Measurements from ENCODE around the gene EMD. TPM values are rescaled to one million over a fixed set of nuclear protein-coding genes. Genes with fewer than 3 reads are reported as not detected.

The EMD gene
- total RNA-seq, 2 donors from 2014 or later = 43.8 to 74.2 TPM

- peak overlapping the region in 1 of 2 donors; percentile 28 for H3K27ac ChIP-seq
- H3K4me1 ChIP-seq (ENCODE audit: control insufficient read depth in 1 of 2, low read depth in 2 of 2) = peaks cover 4 to 73% of the 10 kb centered on the region in 2 donors
- no peaks in the 10 kb centered on the region for H3K27me3 ChIP-seq (replicated peaks; ENCODE audit: insufficient read depth)
- peaks cover 88% of the 10 kb centered on the region for H3K36me3 ChIP-seq
- no peak for TF ChIP-seq CTCF (IDR thresholded peaks at IDR 0.05)
- no peaks in the 10 kb centered on the region for H3K9me3 ChIP-seq
- DNase-seq (ENCODE audit: low spot score) (no peak), ATAC-seq (ENCODE audit: insufficient number of reproducible peaks, low FRiP score, low read depth) (no peak)
- no peak overlapping the region for H3K4me3 ChIP-seq
Measured at GRCh38 chrX:154362085-154362742, 16.9 kb upstream of the EMD start.

GRCh38 chrX:154363706-154364439 is 15.2 kb upstream of the EMD start:
- ATAC-seq (ENCODE audit: insufficient number of reproducible peaks, low FRiP score, low read depth) = no peak
- H3K4me3 ChIP-seq = no peak overlapping the region

GRCh38 chrX:154365052-154365600 is 14.0 kb upstream of the EMD start:
- Histone ChIP-seq H3K4me1 (ENCODE audit: control insufficient read depth in 1 of 2, low read depth in 2 of 2) (peaks cover 11 to 61% of the 10 kb centered on the region in 2 donors), H3K36me3 (peaks cover 73% of the 10 kb centered on the region), H3K27ac (peak overlapping the region; percentile 92 to 97)

More at GRCh38 chrX:154363706-154364439, 15.2 kb upstream of the EMD start:
- Histone ChIP-seq H3K27ac (peak overlapping the region; percentile 38 to 97), H3K27me3 (replicated peaks; ENCODE audit: insufficient read depth) (no peaks in the 10 kb centered on the region), H3K4me1 (ENCODE audit: control insufficient read depth in 1 of 2, low read depth in 2 of 2) (peaks cover 11 to 71% of the 10 kb centered on the region in 2 donors), H3K9me3 (no peaks in the 10 kb centered on the region), H3K36me3 (peaks cover 82% of the 10 kb centered on the region)
- TF ChIP-seq CTCF (IDR thresholded peaks at IDR 0.05) = no peak
- no peak for DNase-seq (ENCODE audit: low spot score)

GRCh38 chrX:154365997-154366665 is 13.0 kb upstream of the EMD start:
- H3K36me3 ChIP-seq = peaks cover 77% of the 10 kb centered on the region
- TF ChIP-seq CTCF (IDR thresholded peaks at IDR 0.05) = no peak
- DNase-seq (ENCODE audit: low spot score) (no peak), ATAC-seq (ENCODE audit: insufficient number of reproducible peaks, low FRiP score, low read depth) (no peak)
- no peaks in the 10 kb centered on the region for H3K27me3 ChIP-seq (replicated peaks; ENCODE audit: insufficient read depth)
- H3K27ac ChIP-seq = peak overlapping the region; percentile 92 to 97
- no peaks in the 10 kb centered on the region for H3K9me3 ChIP-seq
- peaks cover 11 to 55% of the 10 kb centered on the region in 2 donors for H3K4me1 ChIP-seq (ENCODE audit: control insufficient read depth in 1 of 2, low read depth in 2 of 2)
- peak overlapping the region; percentile 83 for H3K4me3 ChIP-seq

More at GRCh38 chrX:154365052-154365600, 14.0 kb upstream of the EMD start:
- no peak for ATAC-seq (ENCODE audit: insufficient number of reproducible peaks, low FRiP score, low read depth)
- Histone ChIP-seq H3K4me3 (peak overlapping the region; percentile 83), H3K9me3 (no peaks in the 10 kb centered on the region), H3K27me3 (replicated peaks; ENCODE audit: insufficient read depth) (no peaks in the 10 kb centered on the region)
- DNase-seq (ENCODE audit: low spot score) = no peak
- no peak for TF ChIP-seq CTCF (IDR thresholded peaks at IDR 0.05)

- Histone ChIP-seq H3K4me3 (peak overlapping the region; percentile 83), H3K27me3 (replicated peaks; ENCODE audit: insufficient read depth) (no peaks in the 10 kb centered on the region), H3K4me1 (ENCODE audit: control insufficient read depth in 1 of 2, low read depth in 2 of 2) (peaks cover 11 to 50% of the 10 kb centered on the region in 2 donors), H3K27ac (peak overlapping the region; percentile 92 to 97), H3K9me3 (no peaks in the 10 kb centered on the region), H3K36me3 (peaks cover 71% of the 10 kb centered on the region)
- ATAC-seq (ENCODE audit: insufficient number of reproducible peaks, low FRiP score, low read depth) (no peak), DNase-seq (ENCODE audit: low spot score) (no peak)
- no peak for TF ChIP-seq CTCF (IDR thresholded peaks at IDR 0.05)
Measured at GRCh38 chrX:154366666-154367055, 12.4 kb upstream of the EMD start.

All from thoracic aorta (tissue), 2 donors.